Measurements from ENCODE around the gene SLC29A1.

- TF ChIP-seq POLR2A (IDR thresholded peaks at IDR 0.05) (no peak), CTCF (IDR thresholded peaks at IDR 0.05 in 4 of 5, conservative IDR thresholded peaks at IDR 0.05 in 1 of 5) (no peak)
These were observed 38.2 kb downstream of the SLC29A1 start for GRCh38 chr6:44261581-44261980.
